SHP77 (cell line): ENCODE data around the gene F10.
"Not testable (repeated sequence)": the region's sequence is repeated elsewhere in the genome, so short reads cannot be mapped to it uniquely, and the experiment has no call there.

Experiments used
- DNase-seq, 2 experiments: peaks; one replicate each; lab custom pipeline; 2025; lab: John Stamatoyannopoulos, UW

Gene F10

DNA sequence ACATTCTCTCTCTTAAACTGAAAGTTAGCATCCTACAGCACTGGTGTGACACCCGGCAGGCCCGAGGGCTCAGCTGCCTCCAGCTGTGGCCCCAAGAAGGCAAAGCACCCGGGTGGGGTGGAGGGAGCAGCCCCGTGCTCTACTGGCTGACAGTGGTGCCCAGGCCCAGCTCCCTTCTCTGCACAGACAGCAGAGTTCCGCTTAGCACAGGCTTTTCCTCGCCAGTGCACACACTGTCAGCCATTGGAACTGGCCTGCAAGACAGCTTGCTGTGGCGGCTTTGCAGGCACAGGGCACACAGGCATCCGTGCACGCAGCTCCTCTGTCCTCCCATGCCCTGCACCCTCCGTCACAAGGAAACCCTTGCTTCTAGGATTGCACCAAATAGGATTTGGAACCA, 20.3 kb upstream of the F10 start:
- not testable (repeated sequence) for DNase-seq

DNA sequence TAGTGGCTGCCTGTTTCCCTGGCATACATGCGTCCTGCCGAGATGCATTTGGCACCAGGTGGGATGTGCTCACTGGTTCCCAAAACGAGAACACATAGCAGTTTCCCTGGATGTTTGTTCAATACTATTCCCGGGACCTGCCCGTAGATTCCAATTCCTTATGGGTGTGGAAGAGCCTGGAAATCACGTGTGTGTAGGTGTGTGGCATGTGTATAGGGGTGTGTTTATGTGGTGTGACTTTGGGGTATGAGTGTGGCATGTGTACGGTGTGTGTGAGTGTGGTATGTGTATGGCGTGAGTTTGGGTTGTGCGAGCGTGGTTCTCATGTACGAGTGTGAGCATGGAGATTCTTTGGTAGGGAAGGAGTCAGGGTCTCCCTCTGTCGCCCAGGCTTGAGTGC, 19.9 kb upstream of the F10 start:
- DNase-seq: no peak

DNA sequence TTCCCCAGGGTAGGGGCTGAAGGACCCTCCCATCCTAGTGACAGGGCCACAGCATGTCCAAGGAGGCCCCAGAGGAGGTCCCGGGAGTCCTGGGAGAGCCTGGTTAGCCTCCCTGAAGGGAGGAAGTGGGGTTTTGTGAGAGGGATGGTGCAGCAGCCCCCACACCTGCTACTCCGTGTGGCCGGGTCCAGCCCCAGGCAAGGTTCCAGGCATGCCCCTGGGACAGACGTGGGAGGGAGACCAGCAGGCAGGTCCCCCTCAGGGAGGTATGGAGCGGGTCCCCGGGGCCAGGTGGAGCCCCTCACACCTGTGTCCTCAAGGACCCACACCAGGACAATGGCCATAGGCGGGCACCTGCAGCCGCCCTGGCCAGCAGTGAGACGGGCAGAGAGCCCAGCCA, 19.0 kb upstream of the F10 start:
- DNase-seq: no peak

DNA sequence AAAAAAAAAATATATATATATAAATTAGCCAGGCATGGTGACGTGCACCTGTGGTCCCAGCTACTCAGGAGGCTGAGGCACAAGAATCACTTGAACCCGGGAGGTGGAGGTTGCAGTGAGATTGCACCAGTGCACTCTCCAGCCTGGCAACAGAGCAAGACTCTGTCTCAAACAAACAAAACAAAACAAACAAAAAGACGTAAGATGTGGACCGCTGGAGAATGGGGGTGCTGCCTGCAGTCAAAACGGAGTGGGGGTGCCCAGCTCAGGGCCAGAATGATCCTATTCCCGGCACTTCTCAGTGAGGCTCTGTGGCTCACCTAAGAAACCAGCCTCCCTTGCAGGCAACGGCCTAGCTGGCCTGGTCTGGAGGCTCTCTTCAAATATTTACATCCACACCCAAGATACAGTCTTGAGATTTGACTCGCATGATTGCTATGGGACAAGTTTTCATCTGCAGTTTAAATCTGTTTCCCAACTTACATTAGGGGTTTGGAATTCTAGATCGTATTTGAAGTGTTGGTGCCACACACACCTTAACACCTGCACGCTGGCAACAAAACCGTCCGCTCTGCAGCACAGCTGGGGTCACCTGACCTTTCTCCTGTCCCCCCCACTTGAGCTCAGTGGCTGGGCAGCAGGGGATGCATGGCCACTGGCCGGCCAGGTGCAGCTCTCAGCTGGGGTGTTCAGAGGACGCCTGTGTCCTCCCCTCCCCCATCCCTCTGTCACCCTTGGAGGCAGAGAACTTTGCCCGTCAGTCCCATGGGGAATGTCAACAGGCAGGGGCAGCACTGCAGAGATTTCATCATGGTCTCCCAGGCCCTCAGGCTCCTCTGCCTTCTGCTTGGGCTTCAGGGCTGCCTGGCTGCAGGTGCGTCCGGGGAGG, 17.3 kb upstream of the F10 start, which contains the start of gene F7:
F7 (plus strand) TSS at position 760 of the 889 bp plus-strand sequence; CDS start at position 811, 51 bp downstream.
- peak; percentile 55 to 62 for DNase-seq

DNA sequence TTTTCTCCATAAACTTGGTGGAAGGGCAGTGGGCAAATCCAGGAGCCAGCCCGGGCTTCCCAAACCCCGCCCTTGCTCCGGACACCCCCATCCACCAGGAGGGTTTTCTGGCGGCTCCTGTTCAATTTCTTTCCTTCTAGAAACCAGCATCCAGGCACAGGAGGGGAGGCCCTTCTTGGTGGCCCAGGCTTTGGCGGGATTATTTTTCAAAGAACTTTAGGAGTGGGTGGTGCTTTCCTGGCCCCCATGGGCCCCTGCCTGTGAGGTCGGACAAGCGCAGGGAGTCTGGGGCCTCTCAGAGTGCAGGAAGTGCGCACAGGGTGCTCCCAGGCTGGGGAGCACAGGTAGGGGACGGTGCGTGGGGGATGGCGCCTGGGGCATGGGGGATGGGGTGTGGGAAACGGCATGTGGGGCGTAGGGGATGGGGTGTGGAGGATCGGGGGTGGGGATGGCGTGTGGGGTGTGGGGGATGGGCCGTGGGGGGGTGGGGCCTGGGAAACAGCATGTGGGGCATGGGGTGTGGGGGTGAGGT, 16.6 kb upstream of the F10 start:
- DNase-seq: no peak

DNA sequence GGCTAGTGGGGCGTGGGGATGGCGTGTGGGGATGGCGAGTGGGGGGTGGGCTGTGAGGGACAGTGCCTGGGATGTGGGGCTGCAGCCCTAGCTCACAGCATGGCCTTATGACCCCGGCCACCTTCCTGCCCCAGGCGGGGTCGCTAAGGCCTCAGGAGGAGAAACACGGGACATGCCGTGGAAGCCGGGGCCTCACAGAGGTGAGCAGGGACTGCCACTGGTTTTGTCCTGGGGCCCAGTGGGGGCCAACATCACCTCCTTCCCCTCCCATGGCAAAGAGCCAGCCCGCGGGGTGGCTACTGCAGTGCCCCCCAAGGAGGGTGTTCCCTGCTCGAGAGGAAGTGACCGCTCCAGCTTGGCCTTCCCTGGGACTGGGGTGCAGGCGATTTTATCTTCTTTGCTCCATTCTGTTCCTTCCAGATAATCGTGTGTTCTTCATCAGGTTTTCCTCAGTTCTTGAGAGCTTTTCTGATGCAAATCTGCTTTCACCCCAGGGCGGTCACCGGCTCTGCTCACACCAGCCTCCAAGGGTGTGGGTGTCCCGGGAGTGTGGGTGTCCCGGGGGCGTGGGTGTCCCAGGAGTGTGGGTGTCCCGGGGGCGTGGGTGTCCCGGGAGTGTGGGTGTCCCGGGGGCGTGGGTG, 15.8 kb upstream of the F10 start:
- DNase-seq: no peak

DNA sequence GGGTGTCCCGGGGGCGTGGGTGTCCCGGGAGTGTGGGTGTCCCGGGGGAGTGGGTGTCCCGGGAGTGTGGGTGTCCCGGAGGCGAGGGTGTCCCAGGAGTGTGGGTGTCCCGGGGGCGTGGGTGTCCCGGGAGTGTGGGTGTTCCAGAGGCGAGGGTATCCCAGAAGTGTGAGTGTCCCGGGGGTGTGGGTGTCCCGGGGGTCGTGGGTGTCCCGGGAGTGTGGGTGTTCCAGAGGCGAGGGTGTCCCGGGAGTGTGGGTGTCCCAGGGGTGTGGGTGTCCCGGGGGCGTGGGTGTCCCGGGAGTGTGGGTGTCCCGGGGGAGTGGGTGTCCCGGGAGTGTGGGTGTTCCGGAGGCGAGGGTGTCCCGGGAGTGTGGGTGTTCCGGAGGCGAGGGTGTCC, 14.1 kb upstream of the F10 start:
- DNase-seq: not testable (repeated sequence)

DNA sequence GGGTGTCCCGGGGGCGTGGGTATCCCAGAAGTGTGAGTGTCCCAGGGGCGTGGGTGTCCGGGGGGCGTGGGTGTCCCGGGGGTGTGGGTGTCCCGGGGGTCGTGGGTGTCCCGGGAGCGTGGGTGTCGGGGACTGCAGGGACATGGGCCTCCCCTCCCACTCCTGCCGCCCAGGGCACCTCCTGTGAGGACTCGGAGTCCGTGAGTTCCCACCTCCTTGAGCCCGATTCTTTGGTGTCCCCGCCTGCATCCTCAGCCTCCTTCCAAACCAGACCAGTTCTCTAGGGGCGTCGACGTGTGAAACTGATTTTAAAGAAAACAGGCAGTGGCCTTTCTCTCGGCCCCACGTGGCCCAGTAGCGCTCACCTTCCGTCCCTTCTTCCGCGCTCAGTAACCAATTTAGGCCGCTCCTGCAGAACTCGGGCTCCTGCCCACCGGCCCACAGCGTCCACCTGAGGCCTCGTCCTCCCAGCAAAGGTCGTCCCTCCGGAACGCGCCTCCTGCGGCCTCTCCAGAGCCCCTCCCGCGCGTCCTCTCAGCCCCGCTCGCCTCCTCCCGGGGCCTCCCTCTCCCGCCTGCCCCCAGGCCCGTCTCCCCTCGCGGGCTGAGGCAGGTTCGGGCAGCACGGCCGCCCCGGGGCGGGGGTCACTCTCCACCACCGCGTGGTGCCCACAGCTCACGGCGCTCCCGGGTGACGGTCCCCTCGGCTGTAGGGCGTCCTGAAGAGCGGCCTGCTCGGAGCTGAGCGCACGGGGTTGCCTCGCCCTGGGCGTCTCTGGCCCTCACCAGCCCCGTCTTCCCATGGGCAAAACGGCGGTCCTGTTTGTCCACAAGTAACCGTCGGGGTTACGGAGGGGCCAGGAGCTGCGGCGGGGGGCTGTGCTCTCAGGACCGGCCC, 13.2 kb upstream of the F10 start:
- DNase-seq: no peak

DNA sequence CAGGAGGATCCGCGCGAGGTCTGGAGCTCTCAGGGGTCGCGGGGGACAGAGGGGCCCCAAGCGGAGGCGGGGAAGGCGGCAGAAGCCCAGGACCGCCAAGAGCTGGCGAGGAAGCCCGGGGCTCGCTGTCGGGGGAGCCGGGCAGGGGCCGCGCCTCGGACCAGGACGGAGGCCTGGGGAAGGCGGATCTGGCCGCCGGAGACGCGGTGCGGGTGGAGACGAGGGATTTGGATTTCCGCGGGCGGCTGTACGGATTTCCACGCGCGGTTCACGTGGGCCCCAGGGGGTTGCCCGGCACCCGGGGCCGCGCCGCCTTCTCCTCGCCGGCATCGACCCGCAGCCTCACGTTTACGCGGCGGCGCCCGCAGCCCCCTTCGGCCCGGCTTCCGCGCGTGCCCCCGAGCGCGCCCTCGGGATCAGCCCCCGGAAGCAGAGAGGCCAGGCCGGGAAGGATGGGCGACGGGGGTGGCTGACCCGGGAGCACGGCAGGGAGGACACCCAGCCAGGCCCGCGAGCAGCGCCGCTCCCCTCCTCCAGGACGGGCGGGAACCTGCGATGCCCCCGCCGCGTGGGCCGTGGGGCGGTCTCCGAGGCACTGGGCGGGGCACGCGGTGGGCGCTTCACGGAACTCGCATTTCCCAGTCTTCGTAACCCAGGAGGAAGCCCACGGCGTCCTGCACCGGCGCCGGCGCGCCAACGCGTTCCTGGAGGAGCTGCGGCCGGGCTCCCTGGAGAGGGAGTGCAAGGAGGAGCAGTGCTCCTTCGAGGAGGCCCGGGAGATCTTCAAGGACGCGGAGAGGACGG, 12.3 kb upstream of the F10 start:
- DNase-seq: no peak

DNA sequence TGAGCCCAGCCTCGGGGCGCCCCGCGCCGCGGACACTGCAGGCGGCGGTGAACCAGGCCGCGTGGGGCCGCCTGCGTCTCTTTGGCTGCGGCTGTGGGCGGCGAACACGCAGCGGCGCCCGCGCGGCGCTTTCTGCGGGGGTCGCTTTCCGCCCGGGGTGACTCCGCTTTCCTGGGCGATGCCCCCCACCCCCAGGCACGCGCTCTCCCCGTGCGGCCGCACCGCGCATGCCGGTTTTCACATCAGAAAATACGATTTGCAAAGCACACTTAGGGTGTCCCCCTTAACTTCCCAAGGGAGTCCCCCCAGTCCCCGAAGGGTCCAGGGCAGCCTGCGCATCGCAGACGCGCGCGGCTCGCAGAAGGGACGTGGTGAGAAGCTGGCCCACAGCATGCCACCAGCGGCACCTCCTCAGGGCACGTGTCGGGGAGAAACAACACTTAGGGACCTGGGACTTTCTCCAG, 11.7 kb upstream of the F10 start:
- no peak for DNase-seq

DNA sequence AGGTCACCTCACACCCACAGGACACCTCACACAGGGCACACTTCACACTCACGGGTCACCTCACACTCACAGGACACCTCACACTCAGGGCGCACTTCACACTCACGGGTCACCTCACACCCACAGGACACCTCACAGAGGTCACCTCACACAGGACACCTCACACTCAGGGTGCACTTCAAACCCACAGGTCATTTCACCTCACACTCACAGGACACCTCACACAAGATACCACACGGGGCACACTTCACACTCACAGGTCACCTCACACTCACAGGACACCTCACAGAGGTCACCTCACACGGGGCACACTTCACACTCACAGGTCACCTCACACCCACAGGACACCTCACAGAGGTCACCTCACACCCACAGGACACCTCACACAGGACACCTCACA, 10.8 kb upstream of the F10 start:
- not testable (repeated sequence) for DNase-seq

DNA sequence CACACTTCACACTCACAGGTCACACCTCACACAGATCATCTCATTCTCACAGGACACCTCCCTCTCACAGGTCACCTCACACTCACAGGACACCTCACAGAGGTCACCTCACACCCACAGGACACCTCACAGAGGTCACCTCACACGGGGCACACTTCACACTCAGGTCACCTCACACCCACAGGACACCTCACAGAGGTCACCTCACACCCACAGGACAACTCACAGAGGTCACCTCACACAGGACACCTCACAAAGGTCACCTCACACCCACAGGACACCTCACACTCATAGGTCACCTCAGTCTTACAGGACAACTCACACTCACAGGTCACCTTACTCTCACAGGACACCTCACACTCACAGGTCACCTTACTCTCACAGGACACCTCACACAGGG, 10.1 kb upstream of the F10 start:
- not testable (repeated sequence) for DNase-seq

DNA sequence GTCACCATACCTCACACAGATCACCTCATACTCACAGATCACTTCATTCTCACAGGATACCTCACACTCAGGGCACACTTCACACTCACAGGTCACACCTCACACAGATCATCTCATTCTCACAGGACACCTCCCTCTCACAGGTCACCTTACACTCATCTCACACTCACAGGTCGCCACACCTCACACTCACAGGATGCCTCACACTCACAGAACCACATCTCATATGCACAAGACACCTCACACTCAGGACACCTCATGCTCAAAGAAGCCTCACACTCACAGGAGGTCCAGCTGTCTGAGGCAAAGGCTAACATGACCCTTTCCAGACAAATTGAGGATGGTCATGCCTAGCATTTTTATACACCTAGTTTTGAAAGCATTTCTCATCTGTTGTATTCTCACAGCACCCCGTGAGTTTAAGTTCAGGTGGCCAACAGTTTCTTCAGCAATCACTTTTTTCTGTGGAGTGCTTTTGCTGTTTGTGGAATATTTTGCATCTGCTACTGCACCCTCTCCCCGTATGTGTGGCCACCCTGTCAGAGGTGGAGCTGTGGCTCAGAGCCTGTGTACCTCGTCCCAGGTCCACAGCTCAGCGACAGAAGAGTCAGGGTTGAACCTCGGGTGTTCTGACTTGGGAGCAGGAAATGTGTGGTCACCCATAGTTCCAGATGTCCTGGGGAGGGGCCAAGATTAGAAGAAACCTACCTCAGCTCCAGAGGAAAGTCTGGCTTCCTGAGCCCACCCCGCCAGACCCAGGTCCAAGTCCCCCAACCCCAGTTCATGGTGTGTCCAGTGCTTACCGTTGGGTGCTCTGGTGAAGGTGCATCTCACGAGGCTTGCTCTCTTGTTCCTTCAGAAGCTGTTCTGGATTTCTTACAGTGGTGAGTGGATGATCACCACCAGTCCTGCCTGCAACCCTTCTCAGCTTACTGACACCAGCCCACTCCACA, 9.4 kb upstream of the F10 start:
- DNase-seq: no peak

DNA sequence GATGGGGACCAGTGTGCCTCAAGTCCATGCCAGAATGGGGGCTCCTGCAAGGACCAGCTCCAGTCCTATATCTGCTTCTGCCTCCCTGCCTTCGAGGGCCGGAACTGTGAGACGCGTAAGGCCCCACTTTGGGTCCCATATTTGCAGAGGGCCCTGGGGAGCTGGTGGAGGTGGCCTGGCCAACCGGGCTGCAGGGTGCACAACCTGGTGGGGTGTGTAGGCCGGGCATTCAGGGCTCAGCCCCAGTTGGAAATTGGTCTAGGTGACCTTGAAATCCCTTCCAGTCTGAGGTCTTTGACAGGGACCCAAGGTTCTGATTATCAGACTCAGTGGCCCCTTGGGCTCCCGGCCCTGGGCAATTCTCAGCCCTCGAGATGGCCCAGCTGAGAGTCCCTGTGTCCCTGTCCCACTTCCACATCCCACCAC, 8.7 kb upstream of the F10 start:
- no peak for DNase-seq

DNA sequence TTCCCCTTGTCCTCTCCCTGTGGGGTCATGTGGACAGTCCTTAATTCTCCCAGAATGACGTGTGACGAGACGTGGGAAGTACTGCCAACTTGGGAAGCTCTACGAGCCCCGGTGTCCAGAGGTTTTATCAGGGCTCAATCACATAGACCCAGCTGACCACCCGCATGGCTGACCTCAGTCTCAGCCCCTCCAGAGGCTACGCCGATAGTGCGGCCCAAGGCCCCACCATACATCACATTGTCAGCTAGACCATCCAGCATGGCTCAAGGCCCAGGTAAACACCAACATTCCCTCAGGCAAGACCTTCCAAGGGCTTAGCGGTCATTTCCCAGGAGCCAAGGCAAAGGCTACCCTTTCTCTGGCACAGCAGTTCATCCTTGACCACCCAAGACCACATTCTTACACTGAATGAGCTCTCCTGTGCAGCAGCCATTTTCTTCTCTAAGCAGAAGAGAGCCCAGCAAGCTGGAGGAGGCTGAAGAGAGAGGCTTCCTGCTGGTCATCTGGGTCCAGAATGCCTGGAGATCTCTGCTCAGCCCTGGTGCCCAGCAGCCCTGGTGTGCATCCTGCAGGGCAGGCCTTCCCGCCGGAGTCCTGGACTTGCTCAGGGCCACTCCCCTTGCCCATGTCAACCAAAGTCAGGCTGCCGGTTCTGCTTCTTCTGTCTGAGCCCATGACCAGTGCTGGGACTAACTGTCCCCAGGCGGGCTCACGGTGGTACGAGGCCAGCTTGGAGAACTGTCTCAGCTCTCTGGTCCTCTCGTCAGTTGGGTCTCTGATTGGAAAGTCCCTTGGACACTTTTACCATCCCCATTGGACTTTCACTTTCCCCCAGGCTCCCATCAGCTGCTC, 7.9 kb upstream of the F10 start:
- no peak for DNase-seq

DNA sequence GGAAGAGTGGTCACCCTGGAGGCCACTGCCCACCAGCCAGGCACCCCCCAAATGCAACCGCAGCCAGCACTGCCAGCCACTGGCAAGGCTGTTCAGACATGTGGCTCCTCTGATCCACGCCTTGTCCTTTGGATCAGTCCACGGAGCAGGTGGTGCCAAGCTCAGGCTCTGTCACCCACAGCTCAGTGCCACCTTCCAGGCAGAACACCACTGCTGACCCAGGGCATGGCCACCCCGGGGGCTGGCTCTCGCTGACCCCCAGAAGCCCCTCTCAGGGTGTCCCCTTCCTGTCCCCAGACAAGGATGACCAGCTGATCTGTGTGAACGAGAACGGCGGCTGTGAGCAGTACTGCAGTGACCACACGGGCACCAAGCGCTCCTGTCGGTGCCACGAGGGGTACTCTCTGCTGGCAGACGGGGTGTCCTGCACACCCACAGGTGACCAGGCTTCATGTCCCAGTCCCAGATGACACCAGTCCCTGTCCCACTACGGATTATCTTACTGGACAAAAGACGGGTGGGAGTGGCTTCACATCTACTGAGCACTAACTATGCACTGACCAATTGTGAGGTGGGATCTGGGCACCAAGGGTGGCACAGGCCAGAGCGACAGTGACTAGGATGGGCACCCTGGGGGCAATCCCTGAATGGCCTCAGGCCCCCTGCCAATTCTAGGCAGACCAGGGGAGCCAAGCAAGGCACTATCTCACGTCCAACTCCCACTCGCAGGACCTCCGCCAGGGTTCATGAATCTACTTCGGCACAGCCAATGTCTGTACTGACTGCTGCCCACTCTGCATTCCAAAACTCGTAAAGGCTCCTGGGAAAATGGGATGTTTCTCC, 7.0 kb upstream of the F10 start:
- DNase-seq: no peak

DNA sequence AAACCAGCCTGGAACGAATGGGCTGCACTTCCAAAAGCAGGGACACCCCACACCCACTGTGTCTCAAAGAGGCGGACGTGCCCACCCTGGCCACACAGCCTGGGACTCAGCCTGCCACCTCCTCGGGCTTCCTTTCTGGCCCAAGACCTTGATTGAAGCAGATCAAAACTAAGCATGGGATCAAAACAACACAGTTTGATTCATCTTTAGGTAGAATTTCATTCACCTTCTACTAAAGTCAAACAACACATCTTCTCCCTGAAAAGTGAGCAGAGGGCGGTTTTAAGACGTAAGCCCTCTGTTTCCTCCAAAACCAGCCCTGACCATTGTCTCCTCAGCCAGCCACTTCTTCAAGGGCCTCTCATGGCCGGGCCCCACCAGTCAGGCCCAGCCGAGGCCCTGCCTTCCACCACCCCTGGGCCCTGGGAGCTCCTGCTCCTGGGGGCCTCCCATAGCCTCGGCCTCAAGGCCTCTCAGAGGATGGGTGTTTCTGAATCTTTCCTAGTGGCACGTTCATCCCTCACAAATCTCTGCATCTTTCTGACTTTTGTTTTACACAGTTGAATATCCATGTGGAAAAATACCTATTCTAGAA, 6.3 kb upstream of the F10 start:
- no peak for DNase-seq

DNA sequence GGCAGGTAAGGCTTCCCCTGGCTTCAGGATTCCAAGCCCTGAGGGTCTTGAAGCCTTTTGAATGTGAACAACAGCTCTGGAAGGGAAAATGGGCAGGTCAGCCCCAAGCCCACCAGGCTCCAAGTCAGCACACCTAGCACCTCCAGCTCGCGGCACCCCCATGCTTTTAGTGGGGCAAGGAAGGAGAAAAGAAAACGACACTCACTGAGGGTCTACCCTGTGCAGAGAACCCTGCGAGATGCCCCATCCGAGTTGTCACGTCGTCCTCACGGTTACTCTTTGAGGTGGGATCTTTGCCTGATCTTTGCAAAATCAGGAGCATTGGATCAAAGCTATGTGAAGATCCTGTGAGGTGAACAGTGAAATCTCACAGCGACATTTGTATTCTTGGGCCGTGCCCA, 5.7 kb upstream of the F10 start:
- DNase-seq: no peak
